HG03108 (cell line): ENCODE data around the gene SIVA1.

Source experiments
- ATAC-seq: cut with Tn5 transposase; IDR thresholded peaks from one replicate; pipeline ENCODE4 v1.9.1; 2021; ENCODE audit warnings: moderate library complexity; ENCODE audit not compliant: unreplicated experiment

SIVA1 gene

DNA sequence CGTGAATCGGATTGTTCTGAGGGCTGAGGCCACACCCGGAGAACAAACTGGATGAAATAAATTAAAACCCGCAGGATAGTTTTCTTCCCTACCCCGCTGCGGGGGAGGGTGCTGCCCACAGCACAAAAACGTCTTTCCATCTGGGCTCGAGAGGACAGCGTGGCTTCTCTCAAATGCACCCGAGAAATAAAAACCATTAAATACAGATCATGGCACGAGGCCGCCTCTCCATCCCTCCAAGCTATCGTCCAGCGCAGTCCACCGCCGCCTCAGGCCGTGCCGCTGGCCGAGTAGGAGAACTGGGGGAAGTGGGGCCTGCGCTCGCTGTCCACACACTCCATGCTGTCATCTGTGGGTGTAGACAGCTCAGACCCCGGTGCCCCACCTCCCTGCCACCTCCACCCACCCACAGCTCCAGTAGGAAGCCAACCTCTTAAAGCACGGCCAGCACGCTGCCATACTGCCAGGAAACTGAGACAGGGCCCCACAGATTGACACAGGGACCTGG, 17.2 kb downstream of the SIVA1 start:
- ATAC-seq = no peak

DNA sequence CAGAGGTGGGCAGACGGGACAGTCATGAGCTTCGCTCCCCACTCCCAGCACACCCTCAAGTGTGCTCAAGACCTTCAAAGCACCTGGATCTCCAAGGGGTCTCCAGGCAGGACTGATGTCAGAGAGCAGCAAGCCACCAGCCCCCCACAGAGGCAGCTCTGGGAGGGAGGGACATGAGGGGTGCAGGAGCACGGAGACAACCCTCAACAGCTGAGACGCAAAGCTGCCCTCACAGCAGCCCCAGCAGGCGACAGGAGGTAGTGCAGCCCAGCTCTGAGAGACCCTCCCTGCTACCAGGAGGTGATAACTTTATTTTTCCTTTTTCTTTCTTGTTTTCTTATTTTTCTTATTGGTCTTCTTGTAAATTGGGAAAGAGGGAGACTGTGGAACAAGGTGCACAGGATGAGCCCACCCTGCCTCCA, 17.9 kb downstream of the SIVA1 start:
- no peak for ATAC-seq

DNA sequence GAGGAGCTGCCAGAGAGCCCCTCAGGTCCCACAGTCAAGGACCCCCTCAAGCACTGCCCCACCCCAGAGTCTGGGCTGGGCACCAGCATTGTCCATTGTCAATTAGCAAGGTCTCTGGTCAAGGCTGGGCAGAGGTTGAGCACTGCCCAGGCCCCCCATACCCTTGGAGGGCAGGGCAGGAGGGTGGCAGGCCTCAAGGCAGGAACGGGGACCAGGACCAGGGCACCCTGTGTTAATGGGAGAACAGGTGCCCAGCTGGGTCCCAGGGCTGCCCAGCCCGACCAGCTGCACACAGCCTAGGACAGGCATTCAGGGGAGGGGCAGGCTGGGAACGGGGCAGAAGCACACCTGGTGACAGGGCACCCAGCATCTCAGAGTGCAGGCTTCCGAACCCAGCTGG, 18.4 kb downstream of the SIVA1 start:
- ATAC-seq = no peak

DNA sequence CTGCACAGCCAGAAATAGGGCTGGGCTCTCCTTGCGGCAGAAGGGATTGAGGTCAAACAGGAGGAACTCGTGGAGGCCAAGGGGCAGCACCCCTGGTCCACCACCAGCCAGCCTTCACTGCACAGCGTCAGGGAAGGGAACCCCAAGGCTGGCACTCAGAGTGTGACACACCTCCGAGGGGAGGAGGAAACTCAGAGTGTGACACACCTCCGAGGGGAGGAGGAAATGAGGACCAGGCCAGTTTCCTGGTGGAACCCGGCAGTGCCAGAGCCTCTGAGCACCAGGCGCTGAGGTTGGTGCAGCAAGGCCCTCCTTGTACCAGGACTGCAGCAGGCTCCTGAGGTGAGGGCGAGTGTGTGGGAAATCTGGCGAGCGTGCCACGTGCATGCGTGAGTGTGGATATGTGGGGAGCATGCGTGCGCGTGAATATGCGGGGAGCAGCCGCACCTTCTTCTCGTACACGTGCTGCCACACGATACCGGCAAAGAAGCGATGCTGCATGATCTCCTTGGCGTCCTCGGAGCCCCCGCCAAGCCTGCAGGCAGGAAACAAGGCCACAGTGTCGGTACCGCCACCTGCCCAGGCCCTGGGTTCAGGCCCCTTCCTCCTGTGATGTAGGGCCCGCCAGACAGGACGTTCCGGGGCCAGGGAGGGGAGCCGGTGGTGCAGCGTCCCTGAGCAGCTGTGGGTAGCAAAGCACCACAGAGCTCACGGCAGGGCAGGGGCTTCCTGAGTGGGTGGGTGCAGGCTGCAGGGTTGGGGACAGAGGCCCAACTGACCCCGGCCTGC, 19.2 kb downstream of the SIVA1 start:
- ATAC-seq = no peak

DNA sequence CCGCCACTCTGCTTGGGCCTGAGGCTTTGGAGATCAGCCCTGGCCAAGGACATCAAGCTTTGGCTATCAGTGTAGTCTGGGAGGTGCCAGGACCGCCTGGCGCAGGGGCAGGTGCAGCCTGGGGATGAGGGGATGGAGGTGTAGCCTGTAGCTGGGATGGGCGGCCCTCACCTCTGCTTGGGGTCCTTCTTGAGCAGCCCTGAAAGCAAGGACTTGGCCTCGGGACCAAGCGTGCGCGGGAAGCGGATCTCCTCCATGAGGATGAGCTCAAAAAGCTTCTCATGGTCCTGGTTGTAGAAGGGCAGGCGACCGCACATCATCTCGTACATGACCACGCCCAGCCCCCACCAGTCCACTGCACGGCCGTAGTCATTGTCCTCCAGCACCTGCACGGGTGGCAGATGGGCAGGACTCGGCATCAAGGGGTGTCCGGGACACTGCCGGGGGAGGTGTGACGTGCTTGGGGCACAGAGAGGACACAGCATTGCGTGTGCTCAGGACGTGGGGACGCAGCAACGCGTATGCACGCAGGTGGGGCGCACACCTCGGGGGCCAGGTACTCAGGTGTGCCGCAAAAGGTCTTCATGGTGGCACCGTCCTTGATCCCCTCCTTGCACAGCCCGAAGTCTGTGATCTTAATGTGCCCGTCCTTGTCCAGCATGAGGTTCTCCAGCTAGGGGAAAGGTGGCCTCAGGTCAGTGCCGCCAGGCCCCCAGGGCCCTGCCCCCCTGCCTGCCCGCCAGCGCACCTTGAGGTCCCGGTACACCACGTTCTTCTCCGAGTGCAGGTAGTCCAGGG, 20.0 kb downstream of the SIVA1 start:
- no peak for ATAC-seq

DNA sequence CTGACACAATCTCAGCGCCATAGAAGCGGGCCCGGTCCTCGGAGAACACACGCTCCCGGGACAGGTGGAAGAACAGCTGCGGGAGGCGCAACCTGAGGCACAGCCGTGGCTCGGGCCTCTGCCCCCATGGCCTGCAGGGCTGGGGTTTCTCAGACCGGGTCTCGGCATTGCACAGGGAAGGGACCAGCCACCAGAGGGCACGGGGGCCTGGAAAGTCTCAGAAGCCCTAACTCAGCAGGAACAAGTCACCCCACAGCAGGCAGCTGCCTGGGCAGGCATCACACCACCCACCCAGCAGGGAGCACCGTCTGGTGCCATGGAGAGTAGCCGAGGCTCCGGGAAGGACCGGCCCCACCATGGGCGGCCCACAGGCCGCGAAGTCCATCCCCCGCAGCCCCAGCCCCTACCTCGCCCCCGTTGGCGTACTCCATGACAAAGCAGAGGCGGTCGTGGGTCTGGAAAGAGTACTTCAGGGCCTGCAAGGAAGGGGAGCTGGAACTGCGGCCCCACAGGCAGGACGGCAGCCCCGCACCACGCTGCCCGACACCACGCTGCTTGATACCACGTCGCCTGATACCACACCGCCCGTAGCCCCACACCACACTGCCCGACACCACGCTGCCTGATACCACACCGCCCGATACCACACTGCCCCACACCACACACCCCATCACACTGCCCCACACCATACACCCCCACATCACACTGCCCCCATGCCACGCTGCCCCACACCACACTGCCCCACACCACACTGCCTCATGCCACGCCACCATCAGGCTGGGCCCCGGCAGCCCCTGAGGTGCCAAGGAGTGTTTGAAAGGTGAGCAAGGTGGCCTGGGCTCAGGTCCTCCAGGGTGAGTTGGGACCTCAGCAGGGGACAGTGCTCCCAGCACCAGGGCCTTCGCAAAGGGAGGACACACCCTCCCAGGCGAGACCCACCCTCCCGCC, 20.8 kb downstream of the SIVA1 start:
- ATAC-seq = no peak

DNA sequence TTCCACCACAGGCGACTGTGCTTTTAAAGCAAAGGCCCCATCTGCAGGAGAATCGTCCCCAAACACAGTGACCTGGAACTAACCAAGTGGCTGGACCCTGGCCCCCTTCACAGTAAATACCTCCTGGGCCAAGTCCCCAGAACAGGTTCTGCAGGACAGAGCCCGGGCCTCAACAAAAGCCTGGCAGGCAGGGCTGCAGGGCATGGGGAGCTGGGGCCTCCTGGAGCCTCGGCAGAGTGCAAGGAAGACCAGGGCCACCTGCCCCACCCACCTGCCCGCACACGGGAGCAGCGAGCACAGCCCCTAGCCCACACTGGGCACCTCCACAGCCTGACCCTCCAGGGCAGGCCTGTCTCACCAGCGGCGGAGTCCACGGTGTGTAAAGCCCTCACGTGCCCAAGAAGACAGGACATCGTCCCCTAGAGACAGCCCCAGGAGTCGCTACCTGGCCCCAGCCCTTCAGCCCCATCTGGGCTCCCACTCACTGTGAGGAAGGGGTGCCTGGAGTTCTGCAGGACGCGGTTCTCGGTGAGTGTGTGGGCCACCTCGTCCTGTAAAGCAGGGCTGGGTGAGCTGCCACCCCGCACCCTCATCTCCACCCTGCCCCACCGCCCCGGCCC, 21.6 kb downstream of the SIVA1 start:
- ATAC-seq = no peak

DNA sequence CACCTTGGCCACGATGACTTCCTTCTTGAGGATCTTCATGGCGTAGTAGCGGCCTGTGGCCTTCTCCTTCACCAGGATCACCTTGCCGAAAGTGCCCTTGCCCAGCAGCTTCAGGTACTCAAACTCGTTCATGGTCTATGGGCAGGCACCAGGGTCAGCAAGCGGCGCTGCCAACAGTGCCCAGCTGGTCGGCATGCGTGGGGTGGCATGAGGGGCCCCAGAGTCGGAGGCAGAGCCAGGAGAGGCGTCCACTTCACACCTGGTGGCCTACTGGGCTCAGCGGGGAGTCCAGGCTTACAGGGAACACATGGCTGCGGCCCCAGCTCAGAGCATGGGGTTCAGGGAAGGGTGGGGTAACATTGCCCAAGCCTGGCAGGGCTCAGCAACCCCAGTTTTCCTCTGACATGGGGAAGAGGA, 22.1 kb downstream of the SIVA1 start:
- no peak for ATAC-seq

DNA sequence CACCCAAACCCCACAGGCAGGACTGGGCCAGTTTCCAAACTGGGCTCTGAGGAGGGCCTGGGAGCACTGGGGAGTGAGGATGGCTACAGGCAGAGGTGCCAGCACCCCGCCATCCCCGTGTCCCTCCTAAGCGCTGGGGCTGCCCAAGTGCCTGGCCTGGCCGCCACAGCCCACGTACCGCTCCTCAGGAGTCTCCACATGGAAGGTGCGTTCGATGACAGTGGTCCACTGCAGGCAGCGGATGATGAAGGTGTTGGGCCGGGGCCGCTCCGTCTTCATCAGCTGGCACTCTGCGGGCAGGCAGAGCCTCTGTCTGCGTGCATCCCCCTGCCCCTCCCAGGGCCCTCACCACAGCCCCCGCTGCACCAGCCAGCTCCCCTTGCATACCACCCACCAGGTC, 23.5 kb downstream of the SIVA1 start:
- no peak for ATAC-seq

DNA sequence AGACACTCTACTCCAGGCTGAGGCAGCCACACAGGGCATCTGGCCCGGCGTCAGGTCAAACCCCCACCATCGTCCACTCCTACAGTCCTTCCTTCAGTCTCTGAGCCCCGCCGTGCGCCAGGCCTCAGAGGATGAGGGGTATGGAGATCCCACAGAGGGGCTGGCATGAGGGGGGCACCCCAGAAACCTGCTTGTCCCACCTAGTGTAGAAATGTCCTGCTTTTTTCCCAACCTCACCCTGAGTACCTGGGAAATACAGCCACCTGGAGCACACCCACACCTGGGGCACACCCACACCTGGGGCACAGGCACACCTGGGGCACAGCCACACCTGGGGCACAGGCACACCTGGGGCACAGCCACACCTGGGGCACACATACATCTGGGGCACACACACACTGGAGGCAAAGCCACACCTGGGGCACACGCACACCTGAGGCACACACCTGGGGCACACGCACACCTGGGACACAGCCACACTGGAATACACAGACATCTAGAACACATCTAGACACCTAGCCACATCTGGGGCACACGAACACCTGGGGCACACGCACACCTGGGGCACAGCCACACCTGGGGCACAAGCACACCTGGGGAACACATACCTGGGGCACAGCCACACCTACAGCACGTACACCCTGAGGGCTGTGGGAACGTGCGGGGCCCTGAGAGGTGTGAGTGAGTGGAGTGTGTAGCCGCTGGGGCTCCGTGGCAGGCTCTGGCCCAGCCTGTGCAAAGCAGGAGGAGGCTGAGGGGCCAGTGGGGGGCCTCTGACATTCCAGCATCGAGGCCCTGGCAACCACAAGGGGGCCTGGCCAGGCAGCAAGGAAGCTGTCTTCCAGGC, 24.2 kb downstream of the SIVA1 start:
- ATAC-seq = no peak

DNA sequence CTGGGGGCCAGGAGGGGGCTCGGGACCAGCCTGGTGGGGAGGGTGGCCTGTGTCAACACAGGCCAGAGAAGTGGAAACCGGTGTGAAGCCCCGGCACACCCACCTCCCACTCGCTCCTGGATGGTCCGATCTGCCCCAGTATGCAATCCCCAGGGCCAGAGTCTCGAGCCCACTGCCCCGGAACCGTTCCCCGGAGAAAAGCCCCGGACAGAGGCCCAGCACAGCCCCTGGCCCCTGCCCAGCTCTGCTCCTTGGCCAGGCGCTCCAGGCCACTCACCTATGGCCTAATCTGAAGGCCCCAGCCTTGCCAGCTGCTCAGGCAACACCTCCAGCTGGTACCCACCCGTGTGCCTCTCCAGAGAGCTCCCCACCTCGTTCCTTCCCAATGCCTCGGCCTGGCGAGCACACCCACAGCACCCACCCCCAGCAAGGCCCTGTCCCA, 24.9 kb downstream of the SIVA1 start:
- ATAC-seq = no peak

DNA sequence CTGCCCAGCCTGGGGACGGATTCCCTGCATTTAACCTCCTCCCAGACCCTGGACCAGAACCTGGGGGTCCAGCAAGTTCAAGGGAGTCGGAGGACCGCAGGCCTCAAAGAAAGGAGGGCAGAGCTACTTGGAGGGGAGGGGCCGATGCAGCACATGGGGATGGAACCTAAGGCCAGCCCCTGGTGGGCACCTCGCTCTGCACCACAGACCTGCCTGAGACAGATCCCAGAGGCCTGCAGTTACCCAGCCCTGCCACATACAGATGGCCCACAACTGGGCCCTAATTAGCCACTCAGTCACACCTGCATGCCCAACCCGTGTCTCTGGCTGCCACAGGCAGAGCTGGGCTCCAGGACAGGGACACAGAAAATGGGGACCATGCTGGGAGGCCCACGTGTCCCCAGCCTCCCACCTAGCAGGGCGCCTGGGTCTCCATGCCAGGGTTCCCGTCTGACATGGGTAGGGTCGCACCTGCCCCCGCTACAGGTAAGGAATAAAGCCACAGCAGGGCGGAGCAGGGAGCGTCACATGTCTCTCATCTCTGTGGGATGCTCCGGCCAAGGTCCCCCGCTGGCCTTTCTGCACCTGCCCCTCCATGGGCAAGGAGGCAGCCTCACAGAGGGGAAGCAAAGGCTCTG, 25.9 kb downstream of the SIVA1 start:
- ATAC-seq = no peak

DNA sequence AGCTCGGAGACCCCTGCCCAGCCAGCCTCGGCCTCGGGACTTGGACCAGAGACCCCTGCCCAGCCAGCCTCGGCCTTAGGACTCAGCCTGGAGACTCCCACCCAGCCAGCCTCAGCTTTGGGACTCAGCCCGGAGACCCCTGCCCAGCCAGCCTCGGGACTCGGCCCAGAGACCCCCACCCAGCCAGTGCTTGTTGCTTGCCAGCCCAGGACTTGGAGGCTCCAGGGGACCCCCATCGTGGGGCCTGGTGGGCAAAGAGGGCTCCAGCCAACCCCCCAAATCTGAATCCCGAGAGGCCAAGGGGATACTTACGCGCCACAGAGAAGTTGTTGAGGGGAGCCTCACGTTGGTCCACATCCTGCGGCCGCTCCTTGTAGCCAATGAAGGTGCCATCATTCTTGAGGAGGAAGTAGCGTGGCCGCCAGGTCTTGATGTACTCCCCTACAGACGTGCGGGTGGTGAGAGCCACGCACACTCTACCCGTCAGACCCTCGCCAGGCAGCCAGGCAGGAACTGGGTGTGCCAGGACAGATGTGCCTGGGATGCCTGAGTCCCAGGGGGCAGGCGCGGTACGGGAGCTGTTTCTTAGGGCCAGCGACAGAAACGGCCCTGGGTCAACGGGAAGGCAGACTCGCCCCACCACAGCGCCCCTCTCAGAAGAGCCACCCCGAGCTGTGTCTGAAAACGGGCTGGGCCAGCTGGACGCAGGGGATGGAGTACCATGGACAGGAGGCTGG, 27.0 kb downstream of the SIVA1 start:
- ATAC-seq = no peak

DNA sequence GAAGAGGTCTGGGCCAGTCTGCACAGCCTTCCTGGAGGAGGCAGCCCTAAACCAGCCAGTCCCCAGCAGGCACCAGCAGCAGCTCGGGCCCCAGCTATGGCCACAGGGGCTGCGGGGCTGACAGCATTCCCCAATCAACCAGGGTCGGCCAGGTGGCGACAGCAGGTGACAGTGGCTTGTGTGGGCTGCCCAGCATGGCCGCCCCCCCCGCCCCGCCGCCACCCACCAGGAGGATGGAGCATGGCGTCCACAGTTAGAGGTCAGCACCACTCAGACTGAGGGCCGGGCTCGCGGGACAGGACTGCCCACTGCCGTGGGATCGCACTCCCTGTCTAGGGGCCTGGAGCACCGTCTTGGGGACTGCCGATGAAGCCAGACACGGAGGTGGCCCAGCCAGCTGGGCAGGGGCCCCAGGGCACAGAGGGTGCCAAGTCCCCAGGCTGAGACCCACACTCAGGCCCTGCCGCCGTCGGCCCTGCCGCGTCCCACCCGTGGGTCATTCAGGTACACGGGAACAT, 27.6 kb downstream of the SIVA1 start:
- ATAC-seq = no peak

DNA sequence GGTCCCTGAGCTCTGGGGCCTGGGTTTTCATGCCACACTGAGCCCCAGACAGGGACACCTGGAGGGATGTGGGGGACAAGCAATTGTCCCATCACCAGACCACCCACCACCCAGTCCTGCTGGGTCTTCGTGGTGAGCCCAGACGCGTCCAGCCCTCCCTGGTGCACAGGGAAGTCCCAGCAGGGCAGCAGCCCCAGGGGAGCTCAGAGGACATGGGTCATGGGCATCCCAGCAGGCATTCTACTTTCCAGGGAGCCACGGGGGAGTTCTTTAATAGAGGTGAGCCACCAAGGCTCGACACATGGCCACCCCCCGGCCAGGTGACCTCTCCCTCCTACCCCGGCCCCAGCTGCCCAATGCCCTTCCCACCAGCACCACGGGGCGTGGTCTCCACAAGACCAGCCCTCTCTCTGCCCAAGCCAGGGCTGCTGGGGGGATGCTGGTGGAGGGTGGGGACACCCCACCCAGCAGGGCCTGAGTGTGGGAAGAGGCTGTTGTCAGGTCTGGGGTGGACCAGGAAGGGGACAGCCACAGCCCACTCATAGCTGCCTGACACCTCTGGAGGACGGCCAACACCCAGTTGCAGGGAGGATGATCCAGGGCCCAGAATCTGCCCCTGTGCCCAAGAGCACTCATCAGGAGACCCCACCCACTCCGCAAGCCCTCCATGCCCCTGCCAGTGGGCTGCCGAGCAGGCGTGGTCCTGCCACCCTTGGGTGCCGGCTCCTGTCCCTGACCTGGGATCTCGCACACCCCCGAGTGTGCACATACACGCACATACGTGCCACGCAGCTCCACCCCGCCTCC, 28.5 kb downstream of the SIVA1 start:
- ATAC-seq = no peak

DNA sequence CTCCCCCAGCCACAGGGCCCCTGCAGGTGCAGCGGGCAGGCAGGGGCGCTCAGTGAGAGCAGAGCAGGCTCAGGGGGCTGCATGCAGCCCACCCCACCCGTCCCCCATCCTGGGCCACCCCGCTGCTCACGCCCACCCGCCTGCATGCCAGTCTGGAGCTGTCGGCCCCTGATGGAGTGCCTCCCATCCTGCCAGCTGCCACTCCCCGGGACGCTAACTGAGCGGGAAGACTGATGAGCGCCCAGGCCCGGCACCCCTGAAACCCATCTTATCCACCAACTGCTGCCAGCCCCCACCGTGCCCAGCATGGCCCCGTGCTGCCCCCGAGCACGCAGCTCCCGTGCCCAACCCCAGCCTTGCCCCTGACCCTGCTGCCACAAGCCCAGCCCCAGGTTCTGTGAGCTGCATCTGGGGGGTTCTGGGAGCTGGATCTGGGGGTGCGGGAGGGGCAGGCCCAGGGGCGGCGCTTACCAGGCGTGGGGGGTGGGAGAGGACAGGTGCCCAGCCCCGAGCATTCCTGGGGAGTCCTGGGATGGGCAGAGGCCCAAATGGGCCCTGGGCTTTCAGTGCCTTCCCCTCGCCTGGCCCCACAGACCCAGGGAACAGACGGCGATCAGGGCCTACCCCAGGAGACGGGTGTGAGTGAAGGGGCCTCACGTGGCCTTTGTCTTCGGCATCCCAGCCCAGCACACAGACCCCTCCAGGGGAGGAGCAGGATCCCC, 29.3 kb downstream of the SIVA1 start:
- no peak for ATAC-seq

DNA sequence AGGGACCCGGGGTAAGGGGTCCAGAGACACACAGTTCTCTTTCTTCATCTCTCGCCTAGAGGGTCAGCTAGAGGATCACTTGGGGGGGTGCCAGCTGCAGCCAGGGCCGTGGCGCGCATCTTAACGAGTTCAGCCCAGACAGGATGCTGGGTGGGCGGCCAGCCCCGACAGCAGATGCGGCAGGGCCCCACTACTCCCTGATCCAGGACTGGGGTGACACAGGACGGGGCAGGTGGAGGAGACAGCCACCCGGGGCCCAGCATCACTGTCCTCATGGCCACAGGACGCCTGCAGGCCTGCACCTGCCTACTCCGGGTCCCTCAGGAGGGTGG, 29.8 kb downstream of the SIVA1 start:
- ATAC-seq = no peak
